B cell (primary cell): ENCODE results near the gene OR5C1. TPM values are rescaled to one million over a fixed set of nuclear protein-coding genes. Genes with fewer than 3 reads are reported as not detected.

ENCODE experiments used
- ATAC-seq: fragments of 200-7000 bp; cut with Tn5 transposase; one replicate; pipeline ENCODE4 v1.10.0; 2021; ENCODE audit warnings: low read depth, mild to moderate bottlenecking, moderate number of reproducible peaks, moderate library complexity
- CTCF ChIA-PET: fragments of 350-600 bp; sonication (Branson Sonifier 250); formaldehyde crosslinking; loops from one replicate; lab custom pipeline; 2021; ENCODE audit warnings: antibody characterized with exemption, inconsistent platforms; lab: Charles Lee
- POLR2A ChIA-PET: fragments of 350-600 bp; sonication (Branson Sonifier 250); formaldehyde crosslinking; loops from one replicate; lab custom pipeline; 2021; ENCODE audit warnings: antibody characterized with exemption; lab: Charles Lee
- DNase-seq: peaks from one replicate; pipeline ENCODE4 v3.0.0; 2013
- H2AFZ ChIP-seq: 2 replicates; pipeline ENCODE4 v1.6.1; 2012; ENCODE audit warnings: mild to moderate bottlenecking, low read depth, low read length; ENCODE audit not compliant: insufficient read depth, poor library complexity, severe bottlenecking
- H3K27ac ChIP-seq, 2 donors: 1 replicate in 1 of 2; 2 replicates in 1 of 2; pipeline ENCODE4 v1.5.1; 2012 to 2013; ENCODE audit warnings: low read length in 2 of 2, mild to moderate bottlenecking in 2 of 2, moderate library complexity in 1 of 2
- H3K27me3 ChIP-seq, 4 experiments: fragments of 200-600 bp in 1 of 4; sonication (generic) in 1 of 4; replicated peaks in 1 of 4; 1 replicate in 2 of 4; 2 replicates in 2 of 4; pipeline versions ENCODE4 v1.6.1 to v1.7.0; 2013 to 2016; ENCODE audit warnings: low read length in 3 of 4, mild to moderate bottlenecking in 2 of 4, mixed read lengths in 1 of 4, moderate library complexity in 1 of 4; ENCODE audit not compliant: insufficient read depth in 4 of 4, control insufficient read depth in 3 of 4; ENCODE audit errors: control extremely low read depth in 1 of 4
- H3K36me3 ChIP-seq, 2 experiments: replicated peaks in 1 of 2; 1 replicate in 1 of 2; 2 replicates in 1 of 2; pipeline versions ENCODE4 v1.6.1 to v1.7.1; 2013; ENCODE audit warnings: low read length in 1 of 2; ENCODE audit not compliant: insufficient read depth in 2 of 2, control insufficient read depth in 1 of 2; ENCODE audit errors: control extremely low read depth in 1 of 2, extremely low read depth in 1 of 2
- H3K4me1 ChIP-seq, 2 donors: fragments of 200-600 bp in 1 of 2; sonication (generic) in 1 of 2; 1 replicate in 1 of 2; 2 replicates in 1 of 2; pipeline versions ENCODE4 v1.5.1 to v1.6.1; 2013 to 2017; ENCODE audit warnings: low read length in 2 of 2; ENCODE audit not compliant: control insufficient read depth in 2 of 2, insufficient read depth in 2 of 2
- H3K4me2 ChIP-seq: replicated peaks from 2 replicates; pipeline ENCODE3; 2012; ENCODE audit warnings: mild to moderate bottlenecking, low read depth, low read length; ENCODE audit not compliant: poor library complexity, severe bottlenecking
- H3K4me3 ChIP-seq, 5 experiments: fragments of 200-600 bp in 1 of 5; sonication (generic) in 1 of 5; 1 replicate in 3 of 5; 2 replicates in 2 of 5; pipeline versions ENCODE4 v1.5.1 to v1.7.0; 2011 to 2016; ENCODE audit warnings: low read length in 4 of 5, mild to moderate bottlenecking in 4 of 5, low read depth in 2 of 5, control low read depth in 1 of 5, moderate library complexity in 1 of 5; ENCODE audit not compliant: insufficient read depth in 1 of 5; ENCODE audit errors: control extremely low read depth in 1 of 5, extremely low read depth in 1 of 5
- H3K79me2 ChIP-seq: fragments of 200-600 bp; sonication (generic); one replicate; pipeline ENCODE4 v1.6.0; 2016; ENCODE audit warnings: low read length; ENCODE audit not compliant: control insufficient read depth, insufficient read depth
- H3K9ac ChIP-seq: fragments of 200-600 bp; sonication (generic); 2 replicates; pipeline ENCODE4 v1.6.1; 2017; ENCODE audit warnings: mild to moderate bottlenecking, low read length, moderate library complexity
- H3K9me3 ChIP-seq, 3 donors: one replicate each; pipeline versions ENCODE4 v1.6.1 to v1.7.1; 2013; ENCODE audit warnings: low read length in 2 of 3; ENCODE audit not compliant: control insufficient read depth in 2 of 3, insufficient read depth in 1 of 3; ENCODE audit errors: control extremely low read depth in 1 of 3
- H4K20me1 ChIP-seq: 2 replicates; pipeline ENCODE4 v1.6.0; 2012; ENCODE audit warnings: mild to moderate bottlenecking, low read length; ENCODE audit not compliant: insufficient read depth, control insufficient read depth, poor library complexity, severe bottlenecking
- H3K27ac Mint-ChIP-seq: one replicate; pipeline ENCODE4 v1.8.0; 2021; ENCODE audit warnings: mixed read lengths
- H3K27me3 Mint-ChIP-seq: one replicate; pipeline ENCODE4 v1.8.0; 2021; ENCODE audit warnings: mixed read lengths
- H3K4me1 Mint-ChIP-seq: one replicate; pipeline ENCODE4 v1.8.0; 2021; ENCODE audit warnings: mixed read lengths
- H3K4me3 Mint-ChIP-seq: one replicate; pipeline ENCODE4 v1.8.0; 2021; ENCODE audit warnings: mixed read lengths
- H3K9me3 Mint-ChIP-seq: one replicate; pipeline ENCODE4 v1.8.0; 2022; ENCODE audit warnings: mixed read lengths; ENCODE audit not compliant: insufficient read depth
- EZH2 ChIP-seq: IDR thresholded peaks from 2 replicates; pipeline ENCODE4 v1.6.1; 2012; ENCODE audit warnings: borderline replicate concordance, low read depth, mild to moderate bottlenecking, moderate library complexity, low read length; ENCODE audit not compliant: insufficient read depth, poor library complexity, severe bottlenecking
- WGBS: methylation state at CpG from one replicate; pipeline ENCODE4 v1.1.5; 2013; ENCODE audit warnings: missing lambda C conversion rate; ENCODE audit not compliant: insufficient coverage; 5-methylcytosine and 5-hydroxymethylcytosine counted together
- intact Hi-C: fragments of 100-400 bp; cut with micrococcal nuclease; formaldehyde crosslinking; loops from one replicate; pipeline ENCODE4 v1.10.0; 2022
- polyA plus RNA-seq: library from polyadenylated mRNA; depleted of rRNA; stranded (reverse); fragments of >200 nt; gene quantifications from 2 replicates; pipeline ENCODE4 v1.2.3, GENCODE V29; 2012
- total RNA-seq, 2 donors: library from RNA; stranded (reverse); fragments of 120-200 nt in 1 of 2; gene quantifications; 1 replicate in 1 of 2; 2 replicates in 1 of 2; pipeline versions ENCODE4 v1.2.3 to v1.2.4, GENCODE V29; 2013 to 2022
- TF ChIP-seq, protein P1 (sequence below): fragments of 200-600 bp; IDR thresholded peaks from one replicate; pipeline ENCODE4 v1.8.0; 2022; ENCODE audit warnings: antibody characterized with exemption, mild to moderate bottlenecking

Gene OR5C1
- total and polyA plus RNA-seq, 2 donors (not counting 1 experiment from before 2014, with no cell fraction given), result not detected

GRCh38 chr9:122816163-122816867, 27.6 kb downstream of the OR5C1 start:
- CTCF ChIA-PET, result interaction anchor here (1.1 to 1.5 kb wide), 2 partner anchors 12 to 718 kb away, joined by 3 to 7 read pairs; no protein-coding TSS in a partner anchor
- POLR2A ChIA-PET, result interaction anchor here (1.0 kb wide), 1 partner anchor 12 kb away, joined by 3 read pairs; the partner anchor contains the start of gene PDCL
- WGBS, result 31% methylated on average over 15 of the region's 17 CpGs
- Histone ChIP-seq H3K4me3 (peak overlapping the region in 3 of 5 experiments; percentile 17 to 20 (median 17)), H3K79me2 (no peaks in the 10 kb centered on the region), H4K20me1 (no peaks in the 10 kb centered on the region), H3K4me2 (peak overlapping the region; percentile 65), H3K27ac (peak overlapping the region; percentile 1 to 76), H3K9ac (peak overlapping the region; percentile 45), H2AFZ (peak overlapping the region; percentile 67), H3K4me1 (peaks cover 18 to 22% of the 10 kb centered on the region in 2 donors), H3K9me3 (no peaks in the 10 kb centered on the region), H3K27me3 (no peaks in the 10 kb centered on the region), H3K36me3 (peaks cover 0 to 16% of the 10 kb centered on the region in 2 experiments)
- TF ChIP-seq EZH2, result no peak
- TF ChIP-seq, protein P1, sequence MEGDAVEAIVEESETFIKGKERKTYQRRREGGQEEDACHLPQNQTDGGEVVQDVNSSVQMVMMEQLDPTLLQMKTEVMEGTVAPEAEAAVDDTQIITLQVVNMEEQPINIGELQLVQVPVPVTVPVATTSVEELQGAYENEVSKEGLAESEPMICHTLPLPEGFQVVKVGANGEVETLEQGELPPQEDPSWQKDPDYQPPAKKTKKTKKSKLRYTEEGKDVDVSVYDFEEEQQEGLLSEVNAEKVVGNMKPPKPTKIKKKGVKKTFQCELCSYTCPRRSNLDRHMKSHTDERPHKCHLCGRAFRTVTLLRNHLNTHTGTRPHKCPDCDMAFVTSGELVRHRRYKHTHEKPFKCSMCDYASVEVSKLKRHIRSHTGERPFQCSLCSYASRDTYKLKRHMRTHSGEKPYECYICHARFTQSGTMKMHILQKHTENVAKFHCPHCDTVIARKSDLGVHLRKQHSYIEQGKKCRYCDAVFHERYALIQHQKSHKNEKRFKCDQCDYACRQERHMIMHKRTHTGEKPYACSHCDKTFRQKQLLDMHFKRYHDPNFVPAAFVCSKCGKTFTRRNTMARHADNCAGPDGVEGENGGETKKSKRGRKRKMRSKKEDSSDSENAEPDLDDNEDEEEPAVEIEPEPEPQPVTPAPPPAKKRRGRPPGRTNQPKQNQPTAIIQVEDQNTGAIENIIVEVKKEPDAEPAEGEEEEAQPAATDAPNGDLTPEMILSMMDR, result no peak
- Mint-ChIP-seq H3K27me3 (no peaks in the 10 kb centered on the region), H3K4me3 (peak overlapping the region; percentile 62), H3K27ac (peak overlapping the region; percentile 81), H3K9me3 (no peaks in the 10 kb centered on the region), H3K4me1 (peaks cover 22% of the 10 kb centered on the region)
- ATAC-seq, result peak; percentile 61
- intact Hi-C loops, result loop anchor here (1.0 kb wide), 1 partner anchor 12 kb away; the partner anchor contains the start of gene PDCL
- peak; percentile 49 for DNase-seq

- CTCF ChIA-PET, result interaction anchor here (1.3 kb wide), 1 partner anchor 721 kb away, joined by 3 read pairs; no protein-coding TSS in a partner anchor
- POLR2A ChIA-PET, result no interaction called here
- H4K20me1 ChIP-seq, result no peaks in the 10 kb centered on the region
- H3K4me2 ChIP-seq, result no peak overlapping the region
- H3K4me3 ChIP-seq, result no peak overlapping the region
- H2AFZ ChIP-seq, result no peak overlapping the region
- H3K9me3 Mint-ChIP-seq, result no peaks in the 10 kb centered on the region
- H3K27ac Mint-ChIP-seq, result no peak overlapping the region
- no peak overlapping the region for H3K27ac ChIP-seq
- peaks cover 3% of the 10 kb centered on the region for H3K79me2 ChIP-seq
- no peak overlapping the region for H3K9ac ChIP-seq
- DNase-seq, result no peak
- no CpG with 5 or more reads among the region's 3 CpGs for WGBS
- H3K27me3 Mint-ChIP-seq, result no peaks in the 10 kb centered on the region
- H3K9me3 ChIP-seq, result no peaks in the 10 kb centered on the region
- intact Hi-C loops, result no loop called here
- H3K27me3 ChIP-seq, result no peaks in the 10 kb centered on the region
- H3K4me1 Mint-ChIP-seq, result peaks cover 35% of the 10 kb centered on the region
- ATAC-seq, result no peak
- H3K4me3 Mint-ChIP-seq, result no peak overlapping the region
- peaks cover 3 to 35% of the 10 kb centered on the region in 2 experiments for H3K36me3 ChIP-seq
- H3K4me1 ChIP-seq, result peaks cover 24 to 28% of the 10 kb centered on the region in 2 donors
- no peak for TF ChIP-seq EZH2
- TF ChIP-seq, protein P1, result no peak
These were observed 30.6 kb downstream of the OR5C1 start for GRCh38 chr9:122819326-122819725.
